SK-MEL-5 (cell line): ENCODE measurements around the gene HYCC1. TPM values are rescaled to one million over a fixed set of nuclear protein-coding genes. Genes with fewer than 3 reads are reported as not detected.
"Not testable (repeated sequence)": the region's sequence is repeated elsewhere in the genome, so short reads cannot be mapped to it uniquely, and the experiment has no call there.

Source experiments
- DNase-seq: peaks from one replicate; pipeline ENCODE4 v3.0.0-alpha.2; 2016; ENCODE audit warnings: low read depth, low spot score
- in situ Hi-C: cut with HindIII; loops from 2 replicates; pipeline ENCODE4 v1.10.0; 2016; ENCODE audit warnings: low sequenced_read_pairs, high pct_unique_total_duplicates, low pct_unique_long_range_greater_than_20kb
- polyA plus RNA-seq, 2 experiments: library from polyadenylated mRNA; depleted of rRNA; stranded (reverse); fragments of >200 nt; gene quantifications; 2 replicates each; pipeline ENCODE4 v1.2.3, GENCODE V29; 2015
- total RNA-seq: library from RNA; depleted of rRNA; stranded (reverse); fragments of >200 nt; shearing (Covaris generic); gene quantifications from 2 replicates; pipeline ENCODE4 v1.2.3, GENCODE V29; 2014; rRNA removed

Gene HYCC1
- total RNA-seq, result 136 and 140 TPM in 2 replicates
- 134 and 144 TPM in 2 replicates for polyA plus RNA-seq (2015; cell fraction: cytosol; rRNA removed)
- 101 and 112 TPM in 2 replicates for polyA plus RNA-seq (2015; cell fraction: nucleus; rRNA removed)

DNA sequence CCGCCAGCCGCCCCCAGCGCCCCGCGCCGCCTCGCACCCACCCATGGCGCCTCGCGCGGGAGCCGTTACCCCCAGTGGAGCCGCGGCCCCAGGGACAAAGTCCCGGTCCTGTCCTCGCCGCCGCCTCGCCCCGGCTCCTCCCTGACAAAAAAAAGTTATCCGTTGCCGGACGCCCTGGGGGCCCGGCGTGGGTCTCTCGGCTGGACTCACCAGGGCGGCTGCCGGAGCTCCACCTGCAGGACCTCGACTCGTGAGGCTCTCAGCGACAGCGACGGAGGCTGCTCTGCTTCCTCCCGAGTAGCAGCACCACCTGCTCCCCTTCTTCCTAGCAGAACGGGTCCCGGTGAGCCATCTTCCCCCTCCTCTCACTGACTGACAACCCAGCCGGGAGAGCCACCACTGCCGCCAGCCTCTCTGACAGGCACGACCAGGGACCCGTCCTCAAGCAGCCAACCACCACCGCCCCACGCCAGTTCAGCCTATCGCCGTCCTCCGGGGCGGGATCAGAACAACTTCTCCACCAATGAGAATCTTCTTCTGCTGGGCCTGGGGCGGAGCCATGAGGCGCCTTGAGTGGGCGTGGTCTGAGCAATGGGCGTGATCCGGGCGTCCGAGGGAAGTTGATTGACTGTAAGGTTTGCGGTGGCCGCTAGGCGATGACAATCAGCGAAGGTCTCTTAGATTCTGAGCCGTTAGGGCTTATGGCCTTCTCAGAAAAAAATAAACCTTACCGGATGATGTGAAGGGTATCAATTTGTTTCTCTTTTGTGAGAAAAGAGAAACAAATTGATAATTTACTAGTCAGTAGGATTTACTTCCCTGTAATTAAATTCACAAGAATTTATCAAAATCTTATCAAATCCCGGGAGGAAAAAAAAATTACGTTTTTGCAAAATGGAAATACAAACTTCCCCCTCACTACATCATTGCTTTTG, at the start of gene HYCC1:
Gene HYCC1, minus strand, starts transcription at position 416 of the 935 bp plus-strand sequence. CDS start 23,019 bp downstream, outside the sequence.
- in situ Hi-C loops, result no loop called here
- peak; percentile 100 for DNase-seq

DNA sequence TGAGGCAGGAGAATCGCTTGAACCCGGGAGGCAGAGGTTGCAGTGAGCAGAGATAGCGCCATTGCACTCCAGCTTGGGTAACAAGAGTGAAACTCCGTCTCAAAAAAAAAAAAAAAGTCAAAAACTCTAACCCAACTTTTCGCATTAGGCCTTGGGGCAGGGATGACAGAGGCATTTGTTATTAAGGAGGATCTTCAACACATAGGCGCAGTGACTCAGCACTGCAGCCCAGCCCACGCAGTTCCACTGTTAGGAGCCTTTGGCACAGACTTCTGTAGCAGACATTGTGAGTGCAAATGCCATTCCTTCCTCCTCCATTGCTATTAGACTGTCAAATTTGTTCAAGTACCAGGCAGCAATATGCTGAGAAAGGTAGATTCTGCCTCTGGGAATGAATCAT, 48.5 kb upstream of the HYCC1 start:
- peak; percentile 95 for DNase-seq
- in situ Hi-C loops, result no loop called here

DNA sequence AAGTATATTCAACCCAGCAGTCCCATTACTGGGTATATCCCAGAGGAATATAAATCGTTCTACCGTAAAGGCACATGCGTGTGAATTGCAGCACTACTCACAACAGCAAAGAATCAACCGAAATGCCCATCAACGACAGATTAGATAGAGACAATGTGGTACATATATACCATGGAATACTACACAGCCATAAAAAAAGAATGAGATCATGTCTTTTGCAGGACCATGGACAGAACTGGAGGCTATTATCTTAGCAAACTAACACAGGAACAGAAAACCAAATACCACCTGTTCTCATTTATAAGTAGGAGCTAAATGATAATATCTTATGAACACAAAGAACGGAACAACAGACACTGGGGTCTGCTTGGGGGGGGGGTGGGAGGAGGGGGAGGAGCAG, 47.4 kb upstream of the HYCC1 start:
- no peak for DNase-seq
- in situ Hi-C loops, result no loop called here

DNA sequence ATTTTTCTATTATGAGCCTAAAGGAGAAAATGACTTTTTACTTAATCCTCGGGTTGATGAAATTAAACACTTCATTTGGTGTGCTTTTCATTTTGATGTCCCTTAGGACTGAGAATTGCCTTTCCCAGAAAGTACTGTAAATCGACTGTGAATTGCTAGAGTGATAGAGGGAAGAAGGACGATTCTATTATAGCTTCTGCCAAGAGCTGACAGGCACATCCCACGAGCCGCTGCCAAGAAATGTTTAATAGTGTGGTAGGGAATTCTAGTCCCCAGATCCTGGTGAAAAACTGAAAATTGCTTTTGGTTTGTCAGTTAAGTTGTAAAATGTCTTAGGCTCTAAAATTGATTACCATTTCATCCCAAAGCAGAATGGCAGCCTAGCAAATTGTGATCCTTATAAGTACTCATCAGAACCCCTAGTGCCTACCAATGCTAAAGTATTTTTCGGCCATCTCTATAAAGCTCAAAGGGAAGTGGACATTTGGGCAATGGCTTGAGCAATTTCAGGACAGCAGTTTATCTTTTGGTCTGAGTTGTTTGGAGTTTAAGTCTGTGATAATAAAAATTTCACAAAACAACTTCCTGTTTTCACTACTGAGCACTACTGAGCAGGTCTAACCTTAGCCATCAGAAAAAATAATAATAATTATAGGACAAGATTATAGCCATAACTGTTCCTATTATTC, 44.6 kb upstream of the HYCC1 start:
- DNase-seq, result peak; percentile 32
- in situ Hi-C loops, result no loop called here

DNA sequence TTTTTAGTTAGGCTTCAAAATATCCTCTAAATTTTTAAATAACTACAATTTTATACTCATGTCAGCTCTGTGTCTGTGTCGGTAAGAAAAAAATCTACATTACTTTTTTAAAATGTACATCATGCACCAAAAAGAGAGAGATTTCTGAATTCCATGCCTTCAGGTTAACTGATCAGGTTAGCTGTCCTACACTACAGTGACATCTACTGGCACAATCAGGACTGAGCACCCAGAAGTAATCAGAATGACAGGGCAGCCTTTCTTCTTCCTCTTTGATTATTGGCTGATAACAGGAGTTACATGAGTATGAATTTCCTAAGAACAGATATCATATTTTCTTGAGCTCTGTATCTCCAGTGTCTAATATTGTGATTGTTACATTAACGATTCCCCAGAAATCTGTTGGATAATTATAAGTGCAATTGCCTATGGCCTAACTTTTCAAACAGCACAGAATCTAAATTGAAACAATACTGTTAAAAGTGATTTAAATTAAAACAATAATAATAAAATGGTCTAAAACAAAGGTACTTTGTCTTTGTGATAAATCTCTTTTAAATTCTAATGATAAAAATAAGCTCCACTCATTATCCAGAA, 41.8 kb upstream of the HYCC1 start:
- in situ Hi-C loops, result no loop called here
- DNase-seq, result peak; percentile 91

DNA sequence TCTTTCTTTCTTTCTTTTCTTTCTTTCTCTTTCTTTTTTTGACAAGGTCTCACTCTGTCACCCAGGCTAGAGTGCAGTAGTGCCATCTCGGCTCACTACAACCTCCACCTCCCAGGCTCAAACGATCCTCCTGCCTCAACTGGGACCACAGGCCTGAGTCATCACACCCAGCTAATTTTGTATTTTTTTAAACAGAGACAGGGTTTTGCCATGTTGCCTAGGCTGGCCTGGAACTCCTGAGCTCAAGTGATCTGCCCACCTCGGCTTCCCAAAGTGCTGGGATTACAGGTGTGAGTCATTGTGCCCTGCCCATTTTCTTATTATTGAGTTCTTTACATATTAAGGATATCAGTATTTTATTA, 37.2 kb upstream of the HYCC1 start:
- DNase-seq, in situ Hi-C loops: not testable (repeated sequence)

DNA sequence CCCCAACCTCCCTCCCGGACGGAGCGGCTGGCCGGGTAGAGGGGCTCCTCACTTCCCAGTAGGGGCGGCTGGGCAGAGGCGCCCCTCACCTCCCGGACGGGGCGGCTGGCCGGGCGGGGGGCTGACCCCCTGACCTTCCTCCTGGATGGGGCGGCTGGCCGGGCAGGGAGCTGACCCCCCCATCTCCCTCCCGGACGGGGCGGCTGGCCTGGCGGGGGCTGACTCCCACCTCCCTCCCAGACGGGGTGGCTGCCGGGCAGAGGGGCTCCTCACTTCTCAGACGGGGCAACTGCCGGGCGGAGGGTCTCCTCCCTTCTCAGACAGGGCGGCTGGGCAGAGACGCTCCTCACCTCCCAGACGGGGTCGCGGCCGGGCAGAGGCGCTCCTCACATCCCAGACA, 32.4 kb upstream of the HYCC1 start:
- DNase-seq, in situ Hi-C loops: not testable (repeated sequence)

DNA sequence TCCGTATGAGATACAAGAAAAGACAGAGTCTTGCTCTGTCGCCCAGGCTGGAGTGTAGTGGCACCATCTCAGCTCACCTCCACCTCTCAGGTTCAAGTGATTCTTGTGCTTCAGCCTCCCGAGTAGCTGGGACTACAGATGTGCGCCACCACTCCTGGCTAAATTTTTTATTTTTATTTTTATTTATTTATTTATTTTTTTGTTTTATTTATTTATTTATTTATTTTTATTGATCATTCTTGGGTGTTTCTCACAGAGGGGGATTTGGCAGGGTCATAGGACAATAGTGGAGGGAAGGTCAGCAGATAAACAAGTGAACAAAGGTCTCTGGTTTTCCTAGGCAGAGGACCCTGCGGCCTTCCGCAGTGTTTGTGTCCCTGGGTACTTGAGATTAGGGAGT, 31.2 kb upstream of the HYCC1 start:
- in situ Hi-C loops, DNase-seq: not testable (repeated sequence)

DNA sequence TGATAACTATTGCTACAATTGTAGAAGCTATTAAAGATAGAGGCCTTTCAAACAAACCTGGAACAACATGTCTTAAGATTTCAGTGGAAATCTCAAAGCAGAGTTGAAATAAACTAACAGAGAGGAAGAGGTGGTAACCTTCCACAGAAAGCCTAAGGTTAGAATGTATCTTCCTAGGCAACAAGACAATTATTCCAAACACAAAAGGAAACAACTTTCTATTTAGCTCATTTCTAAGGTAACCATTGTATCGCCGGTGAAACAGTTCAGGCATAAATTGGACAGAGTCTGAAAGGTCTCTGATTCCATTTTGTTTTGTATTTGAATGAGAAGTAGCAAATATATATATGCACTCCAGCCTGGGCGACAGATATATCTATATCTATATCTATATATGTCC, 30.7 kb upstream of the HYCC1 start:
- DNase-seq, result no peak
- in situ Hi-C loops, result no loop called here

DNA sequence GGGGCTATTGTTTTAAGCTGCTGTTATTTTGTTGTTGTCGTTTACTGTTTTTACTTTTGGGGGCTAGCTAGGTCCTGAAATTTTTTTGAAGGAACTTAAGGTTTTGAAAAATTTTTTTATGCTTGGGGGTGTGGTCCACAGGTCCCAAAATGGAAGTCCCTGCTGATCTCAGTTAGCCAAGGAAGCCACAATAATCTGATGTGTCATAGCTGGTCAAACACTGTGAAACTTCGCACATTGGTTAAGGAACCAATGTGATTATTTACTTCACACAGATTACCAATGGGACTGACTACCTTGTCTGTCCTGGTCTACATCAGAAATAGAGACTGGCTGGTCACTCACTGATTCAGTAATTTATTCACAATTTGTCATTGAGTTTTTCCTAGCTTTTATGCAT, 29.5 kb upstream of the HYCC1 start:
- in situ Hi-C loops, result no loop called here
- no peak for DNase-seq

DNA sequence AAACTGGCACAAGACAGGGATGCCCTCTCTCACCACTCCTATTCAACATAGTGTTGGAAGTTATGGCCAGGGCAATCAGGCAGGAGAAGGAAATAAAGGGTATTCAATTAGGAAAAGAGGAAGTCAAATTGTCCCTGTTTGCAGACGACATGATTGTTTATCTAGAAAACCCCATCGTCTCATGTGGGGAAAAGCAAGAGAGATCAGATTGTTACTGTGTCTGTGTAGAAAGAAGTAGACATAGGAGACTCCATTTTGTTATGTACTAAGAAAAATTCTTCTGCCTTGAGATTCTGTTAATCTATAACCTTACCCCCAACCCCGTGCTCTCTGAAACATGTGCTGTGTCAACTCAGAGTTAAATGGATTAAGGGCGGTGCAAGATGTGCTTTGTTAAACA, 25.7 kb upstream of the HYCC1 start:
- DNase-seq, in situ Hi-C loops: not testable (repeated sequence)

DNA sequence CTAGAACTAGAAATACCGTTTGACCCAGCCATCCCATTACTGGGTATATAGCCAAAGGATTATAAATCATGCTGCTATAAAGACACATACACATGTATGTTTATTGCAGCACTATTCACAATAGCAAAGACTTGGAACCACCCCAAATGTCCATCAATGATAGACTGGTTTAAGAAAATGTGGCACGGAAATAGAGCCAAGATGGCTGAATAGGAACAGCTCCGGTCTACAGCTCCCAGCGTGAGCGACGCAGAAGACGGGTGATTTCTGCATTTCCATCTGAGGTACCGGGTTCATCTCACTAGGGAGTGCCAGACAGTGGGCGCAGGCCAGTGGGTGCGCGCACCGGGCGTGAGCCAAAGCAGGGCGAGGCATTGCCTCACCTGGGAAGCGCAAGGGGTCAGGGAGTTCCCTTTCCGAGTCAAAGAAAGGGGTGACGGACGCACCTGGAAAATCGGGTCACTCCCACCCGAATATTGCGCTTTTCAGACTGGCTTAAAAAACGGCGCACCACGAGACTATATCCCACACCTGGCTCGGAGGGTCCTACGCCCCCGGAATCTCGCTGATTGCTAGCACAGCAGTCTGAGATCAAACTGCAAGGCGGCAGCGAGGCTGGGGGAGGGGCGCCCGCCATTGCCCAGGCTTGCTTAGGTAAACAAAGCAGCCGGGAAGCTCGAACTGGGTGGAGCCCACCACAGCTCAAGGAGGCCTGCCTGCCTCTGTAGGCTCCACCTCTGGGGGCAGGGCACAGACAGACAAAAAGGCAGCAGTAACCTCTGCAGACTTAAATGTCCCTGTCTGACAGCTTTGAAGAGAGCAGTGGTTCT, 21.8 kb upstream of the HYCC1 start:
- DNase-seq, in situ Hi-C loops: not testable (repeated sequence)

DNA sequence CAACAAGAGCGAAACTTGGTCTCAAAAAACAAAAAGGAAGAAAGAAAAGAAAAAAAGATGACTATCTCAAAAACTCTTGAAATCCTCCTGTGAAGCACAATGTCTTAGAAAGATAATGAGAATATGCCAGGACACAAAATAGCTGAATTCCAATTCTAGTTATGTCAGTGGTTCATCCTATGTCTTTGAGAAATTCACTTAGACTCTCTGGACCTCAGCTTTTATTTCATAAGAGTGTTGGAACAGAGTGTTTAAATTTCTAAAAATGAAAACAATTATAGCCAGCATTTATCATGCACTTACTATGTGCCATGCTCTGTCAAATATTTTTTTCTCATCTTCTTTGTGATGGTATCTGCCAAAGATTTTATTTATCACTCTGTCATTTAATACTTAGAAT, 13.3 kb upstream of the HYCC1 start:
- no peak for DNase-seq
- in situ Hi-C loops, result no loop called here

DNA sequence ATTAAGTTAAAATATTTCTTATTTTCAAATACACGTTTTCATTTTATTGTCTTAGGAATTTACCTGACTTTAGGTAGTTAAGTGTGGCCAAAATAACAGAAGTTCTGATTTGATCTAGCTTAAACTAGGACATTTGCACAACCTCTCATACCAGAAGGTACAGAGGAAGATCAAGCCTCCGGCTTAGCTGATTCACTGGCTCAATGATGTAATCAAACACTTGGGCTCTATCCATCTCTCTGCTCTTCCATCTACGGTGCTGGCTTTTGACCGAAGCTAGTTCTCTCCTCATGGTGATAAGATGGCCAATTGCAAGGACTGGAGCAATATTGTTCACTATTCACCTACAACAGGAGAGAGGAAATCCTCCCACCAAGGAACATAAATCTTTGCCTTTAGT, 12.2 kb upstream of the HYCC1 start:
- DNase-seq, result no peak
- in situ Hi-C loops, result no loop called here

DNA sequence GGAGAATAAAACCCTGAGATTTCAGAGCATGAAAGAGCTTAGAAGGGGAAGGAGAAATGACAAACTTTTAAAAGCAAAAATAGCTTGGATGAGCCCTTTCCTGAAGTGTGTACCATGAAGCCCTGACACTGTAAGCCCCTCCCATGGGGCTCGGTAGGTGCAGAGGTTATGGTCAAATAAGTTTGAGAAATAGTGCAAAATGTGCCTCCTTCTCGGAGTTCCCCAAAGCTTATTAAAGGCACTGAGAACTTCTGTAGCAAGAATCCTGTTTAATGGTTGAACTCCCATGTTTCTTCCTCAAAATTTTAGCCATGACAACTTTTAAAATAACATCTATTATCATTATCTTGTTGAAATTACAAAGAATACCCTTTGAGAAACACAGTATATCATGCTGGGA, 10.5 kb upstream of the HYCC1 start:
- in situ Hi-C loops, result no loop called here
- no peak for DNase-seq

DNA sequence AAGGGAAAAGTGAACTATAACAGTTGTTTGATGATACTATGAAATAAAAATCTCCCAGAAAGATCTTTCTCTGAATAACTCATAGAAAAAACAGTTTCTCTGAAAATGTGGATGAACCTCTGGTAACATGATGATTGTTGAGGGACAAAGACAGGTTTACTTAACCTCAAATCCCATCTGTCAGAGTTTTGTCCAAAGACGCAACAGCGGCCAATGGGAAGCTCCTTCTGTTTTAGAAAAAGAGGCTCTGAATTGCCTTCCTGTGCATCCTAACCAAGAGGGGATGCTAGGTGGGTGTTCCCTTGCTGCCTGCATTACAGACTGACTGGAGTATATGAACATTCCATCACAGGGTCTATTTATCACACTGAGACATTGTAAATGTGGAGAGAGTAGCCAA, 8.9 kb upstream of the HYCC1 start:
- no peak for DNase-seq
- in situ Hi-C loops, result no loop called here

DNA sequence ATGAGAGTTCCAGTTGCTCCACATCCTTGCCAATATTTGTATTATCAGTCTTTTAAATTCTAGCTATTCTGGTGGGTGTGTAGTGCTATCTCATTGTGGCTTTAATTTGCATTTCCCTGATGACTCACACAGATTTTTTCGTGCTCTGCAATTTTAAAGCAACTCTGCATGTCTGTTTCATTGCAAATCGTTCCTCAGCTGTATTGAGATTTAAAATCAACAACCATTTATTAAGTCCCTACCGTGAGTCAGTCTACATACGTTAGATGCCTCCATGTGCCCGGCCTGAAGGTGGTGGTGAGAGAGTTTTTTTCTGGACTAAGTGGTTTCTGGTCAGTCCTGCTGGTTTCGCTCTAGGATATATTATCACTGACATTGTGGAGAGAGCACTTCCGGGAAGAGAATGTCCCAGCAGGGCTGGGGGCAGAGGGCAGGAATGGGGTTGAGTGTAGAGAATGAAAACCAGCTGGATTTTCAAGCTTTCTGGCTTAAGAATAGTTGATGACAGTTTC, 8.4 kb upstream of the HYCC1 start:
- DNase-seq, result no peak
- in situ Hi-C loops, result no loop called here
